Activated CD4-positive, alpha-beta T cell treated with anti-CD3 and anti-CD28 coated beads for 1 hour (primary cell): ENCODE results near the gene ATAD2B.
"Not testable (repeated sequence)": the region's sequence is repeated elsewhere in the genome, so short reads cannot be mapped to it uniquely, and the experiment has no call there.

ENCODE experiments used
- DNase-seq: peaks from one replicate; pipeline ENCODE4 v3.0.0-alpha.2; 2020

Gene ATAD2B

GRCh38 chr2:23926750-23927571 is at the start of gene ATAD2B:
Gene ATAD2B (minus strand): TSS chr2:23927123. CDS start chr2:23926770, 353 bp downstream.
- peak; percentile 93 for DNase-seq

- no peak for DNase-seq
These were observed 40.9 kb upstream of the ATAD2B start for GRCh38 chr2:23967846-23968245.

- DNase-seq: no peak
These were observed 27.5 kb upstream of the ATAD2B start for GRCh38 chr2:23954325-23955014.

GRCh38 chr2:23953625-23954024 is 26.7 kb upstream of the ATAD2B start:
- no peak for DNase-seq

GRCh38 chr2:23952558-23952957 is 25.6 kb upstream of the ATAD2B start:
- not testable (repeated sequence) for DNase-seq

- DNase-seq: no peak
These were observed 20.4 kb upstream of the ATAD2B start for GRCh38 chr2:23947350-23947749.

- no peak for DNase-seq
These were observed 18.1 kb upstream of the ATAD2B start for GRCh38 chr2:23944976-23945375.

- DNase-seq: no peak
These were observed 17.6 kb upstream of the ATAD2B start for GRCh38 chr2:23944527-23944926.

GRCh38 chr2:23943666-23944065 is 16.7 kb upstream of the ATAD2B start:
- DNase-seq: no peak

GRCh38 chr2:23941644-23942043 is 14.7 kb upstream of the ATAD2B start:
- no peak for DNase-seq

GRCh38 chr2:23940718-23941620 is 14.0 kb upstream of the ATAD2B start:
- no peak for DNase-seq

GRCh38 chr2:23939987-23940717 is 13.2 kb upstream of the ATAD2B start, which contains the start of gene UBXN2A:
Gene UBXN2A (plus strand): TSS chr2:23940463. CDS start chr2:23958315, 17,852 bp downstream.
- peak; percentile 62 for DNase-seq

- no peak for DNase-seq
These were observed 7.3 kb upstream of the ATAD2B start for GRCh38 chr2:23934259-23934658.

GRCh38 chr2:23926290-23926749 is 603 bp downstream of the ATAD2B start:
- DNase-seq: no peak

- peak; percentile 34 for DNase-seq
These were observed 1.1 kb downstream of the ATAD2B start for GRCh38 chr2:23925702-23926289.

GRCh38 chr2:23924589-23925359 is 2.1 kb downstream of the ATAD2B start:
- no peak for DNase-seq

GRCh38 chr2:23918837-23919489 is 8.0 kb downstream of the ATAD2B start:
- no peak for DNase-seq

GRCh38 chr2:23916727-23917405 is 10.1 kb downstream of the ATAD2B start:
- no peak for DNase-seq

GRCh38 chr2:23915327-23915726 is 11.6 kb downstream of the ATAD2B start:
- no peak for DNase-seq

GRCh38 chr2:23912054-23912453 is 14.9 kb downstream of the ATAD2B start:
- DNase-seq: no peak
